Neural cell (in vitro differentiated cells): Measurements from ENCODE around the gene GTF2F2. TPM values are rescaled to one million over a fixed set of nuclear protein-coding genes. Genes with fewer than 3 reads are reported as not detected.

Experiments
- H2AFZ ChIP-seq: fragments of 200-600, 300-800 bp; sonication (generic), shearing (Covaris generic); 2 replicates; pipeline ENCODE4 v1.6.0; 2014; ENCODE audit warnings: low read depth, mild to moderate bottlenecking, antibody characterized with exemption, low read length, moderate library complexity
- H3F3A ChIP-seq: fragments of 200-600 bp; shearing (Covaris generic); 2 replicates; pipeline ENCODE4 v1.6.1; 2016; ENCODE audit warnings: mild to moderate bottlenecking, moderate library complexity, mixed read lengths, antibody characterized with exemption, low read length; ENCODE audit not compliant: insufficient read depth, poor library complexity, severe bottlenecking
- H3K27ac ChIP-seq: fragments of 200-600, 300-800 bp; sonication (generic), shearing (Covaris generic); 2 replicates; pipeline ENCODE4 v1.5.1; 2014; ENCODE audit warnings: mild to moderate bottlenecking, low read length, moderate library complexity
- H3K27me3 ChIP-seq: fragments of 300-800, 200-600 bp; sonication (generic), shearing (Covaris generic); 2 replicates; pipeline ENCODE4 v1.6.0; 2014; ENCODE audit warnings: mild to moderate bottlenecking, low read depth, low read length, moderate library complexity; ENCODE audit not compliant: insufficient read depth
- H3K36me3 ChIP-seq: fragments of 300-800, 200-600 bp; sonication (generic), shearing (Covaris generic); 2 replicates; pipeline ENCODE4 v1.5.1; 2014; ENCODE audit warnings: mild to moderate bottlenecking, antibody characterized with exemption, low read length, moderate library complexity; ENCODE audit not compliant: insufficient read depth
- H3K4me2 ChIP-seq: fragments of 300-800, 200-600 bp; sonication (generic), shearing (Covaris generic); 2 replicates; pipeline ENCODE4 v1.6.0; 2014; ENCODE audit warnings: mild to moderate bottlenecking, low read length
- H3K4me3 ChIP-seq: fragments of 300-800, 200-600 bp; sonication (generic), shearing (Covaris generic); 2 replicates; pipeline ENCODE4 v1.5.1; 2014; ENCODE audit warnings: mild to moderate bottlenecking, low read length, moderate library complexity
- H3K79me2 ChIP-seq: fragments of 200-600 bp; shearing (Covaris generic); replicated peaks from 2 replicates; pipeline ENCODE4 v1.6.0; 2014; ENCODE audit warnings: mild to moderate bottlenecking, low read length, moderate library complexity; ENCODE audit not compliant: insufficient read depth
- H3K9ac ChIP-seq: fragments of 300-800, 200-600 bp; sonication (generic), shearing (Covaris generic); 2 replicates; pipeline ENCODE4 v1.6.1; 2016; ENCODE audit warnings: mild to moderate bottlenecking, low read length, mixed read lengths
- H3K9me2 ChIP-seq: fragments of 200-600 bp; shearing (Covaris generic); 2 replicates; pipeline ENCODE4 v1.6.1; 2016; ENCODE audit warnings: mild to moderate bottlenecking, low read length, mixed read lengths; ENCODE audit not compliant: insufficient read depth
- H3K9me3 ChIP-seq: fragments of 200-600, 300-800 bp; sonication (generic), shearing (Covaris generic); 2 replicates; pipeline ENCODE4 v1.6.1; 2016; ENCODE audit warnings: mild to moderate bottlenecking, mixed run types, low read length, moderate library complexity, mixed read lengths
- H4K20me1 ChIP-seq: fragments of 200-600 bp; shearing (Covaris generic); 2 replicates; pipeline ENCODE4 v1.6.1; 2016; ENCODE audit warnings: mild to moderate bottlenecking, mixed run types; ENCODE audit not compliant: insufficient read depth
- EP300 ChIP-seq: fragments of 450-650 bp; conservative IDR thresholded peaks from 2 replicates; pipeline ENCODE4 v1.6.1; 2014; ENCODE audit warnings: antibody characterized with exemption, mild to moderate bottlenecking, moderate library complexity; ENCODE audit not compliant: poor library complexity, severe bottlenecking
- EZH2 ChIP-seq: fragments of 200-600, 300-800 bp; shearing (Covaris generic), sonication (generic); IDR thresholded peaks from 2 replicates; pipeline ENCODE4 v1.6.1; 2014; ENCODE audit warnings: antibody characterized with exemption, low read length, borderline replicate concordance, mild to moderate bottlenecking; ENCODE audit not compliant: insufficient read depth, poor library complexity, severe bottlenecking
- MXI1 ChIP-seq: fragments of 450-650 bp; conservative IDR thresholded peaks from 2 replicates; pipeline ENCODE4 v1.6.1; 2014; ENCODE audit warnings: antibody characterized with exemption, mild to moderate bottlenecking; ENCODE audit not compliant: poor library complexity, severe bottlenecking
- POLR2AphosphoS5 ChIP-seq: IDR thresholded peaks from 2 replicates; pipeline ENCODE4 v1.6.1; 2012
- RAD21 ChIP-seq: fragments of 450-650 bp; conservative IDR thresholded peaks from 2 replicates; pipeline ENCODE4 v1.6.1; 2014; ENCODE audit warnings: antibody characterized with exemption, mild to moderate bottlenecking, moderate library complexity
- SMC3 ChIP-seq: fragments of 450-650 bp; conservative IDR thresholded peaks from 2 replicates; pipeline ENCODE4 v1.6.1; 2014; ENCODE audit warnings: antibody characterized with exemption, mild to moderate bottlenecking, moderate library complexity; ENCODE audit not compliant: poor library complexity
- TAF1 ChIP-seq: IDR thresholded peaks from 2 replicates; pipeline ENCODE4 v1.6.1; 2012; ENCODE audit warnings: low read depth
- polyA plus RNA-seq: library from polyadenylated mRNA; depleted of rRNA; stranded (reverse); fragments of >200 nt; gene quantifications from 2 replicates; pipeline ENCODE4 v1.2.3, GENCODE V29; 2014
- TF ChIP-seq, protein P1 (sequence below): fragments of 450-650 bp; IDR thresholded peaks from 2 replicates; pipeline ENCODE4 v1.5.1; 2014; ENCODE audit warnings: antibody characterized with exemption, mild to moderate bottlenecking, moderate library complexity; ENCODE audit not compliant: poor library complexity, severe bottlenecking
- TF ChIP-seq, protein P2 (sequence below): IDR thresholded peaks from 2 replicates; pipeline ENCODE4 v1.6.1; 2012; ENCODE audit warnings: borderline replicate concordance

GTF2F2 gene
- polyA plus RNA-seq, 1 donor from 2014 or later = 29.6 TPM

DNA sequence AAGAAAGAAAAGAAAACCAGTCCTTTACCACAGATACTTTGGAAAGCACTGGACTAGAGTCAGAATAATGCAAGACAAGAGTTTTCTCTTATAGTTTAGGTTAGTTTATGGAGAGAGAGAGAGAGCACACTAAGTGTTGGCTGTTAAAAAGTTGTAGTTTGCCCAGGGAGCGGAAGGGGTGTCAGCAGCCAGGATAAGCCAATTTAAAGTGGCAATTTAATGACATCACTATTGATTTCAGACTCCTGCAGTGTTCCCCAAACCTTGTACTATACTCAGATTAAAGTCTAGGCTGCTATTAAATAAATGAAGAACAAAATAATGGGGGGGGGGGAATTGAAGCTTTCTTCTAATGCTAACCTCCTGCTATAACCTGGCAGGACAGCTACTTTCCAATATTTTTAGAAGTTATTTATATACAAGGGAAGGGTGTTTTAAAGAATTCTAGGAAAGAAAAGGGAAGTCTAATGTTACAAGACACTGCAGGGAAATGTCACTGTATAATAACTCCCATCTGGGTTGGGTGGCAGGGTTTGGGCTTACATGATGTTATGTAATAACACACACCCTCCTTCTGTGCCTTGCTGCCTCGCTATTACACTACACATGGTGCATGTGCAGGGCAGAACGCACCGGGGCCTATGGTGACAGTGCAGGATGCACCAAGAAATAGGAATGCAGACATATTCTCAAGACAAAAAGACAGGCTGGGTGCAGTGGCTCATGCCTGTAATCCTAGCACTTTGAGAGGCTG, 200.7 kb downstream of the GTF2F2 start:
- Histone ChIP-seq H3K9me3 (no peaks in the 10 kb centered on the region), H2AFZ (no peak overlapping the region), H3K27ac (no peak overlapping the region), H3K9me2 (no peaks in the 10 kb centered on the region), H3K4me2 (no peak overlapping the region), H3K27me3 (no peaks in the 10 kb centered on the region), H3K36me3 (no peaks in the 10 kb centered on the region), H3K4me3 (no peak overlapping the region), H4K20me1 (no peaks in the 10 kb centered on the region), H3K9ac (no peak overlapping the region), H3F3A (no peaks in the 10 kb centered on the region), H3K79me2 (no peaks in the 10 kb centered on the region)
- TF ChIP-seq, protein P1, sequence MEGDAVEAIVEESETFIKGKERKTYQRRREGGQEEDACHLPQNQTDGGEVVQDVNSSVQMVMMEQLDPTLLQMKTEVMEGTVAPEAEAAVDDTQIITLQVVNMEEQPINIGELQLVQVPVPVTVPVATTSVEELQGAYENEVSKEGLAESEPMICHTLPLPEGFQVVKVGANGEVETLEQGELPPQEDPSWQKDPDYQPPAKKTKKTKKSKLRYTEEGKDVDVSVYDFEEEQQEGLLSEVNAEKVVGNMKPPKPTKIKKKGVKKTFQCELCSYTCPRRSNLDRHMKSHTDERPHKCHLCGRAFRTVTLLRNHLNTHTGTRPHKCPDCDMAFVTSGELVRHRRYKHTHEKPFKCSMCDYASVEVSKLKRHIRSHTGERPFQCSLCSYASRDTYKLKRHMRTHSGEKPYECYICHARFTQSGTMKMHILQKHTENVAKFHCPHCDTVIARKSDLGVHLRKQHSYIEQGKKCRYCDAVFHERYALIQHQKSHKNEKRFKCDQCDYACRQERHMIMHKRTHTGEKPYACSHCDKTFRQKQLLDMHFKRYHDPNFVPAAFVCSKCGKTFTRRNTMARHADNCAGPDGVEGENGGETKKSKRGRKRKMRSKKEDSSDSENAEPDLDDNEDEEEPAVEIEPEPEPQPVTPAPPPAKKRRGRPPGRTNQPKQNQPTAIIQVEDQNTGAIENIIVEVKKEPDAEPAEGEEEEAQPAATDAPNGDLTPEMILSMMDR = no peak
- TF ChIP-seq MXI1 = no peak

DNA sequence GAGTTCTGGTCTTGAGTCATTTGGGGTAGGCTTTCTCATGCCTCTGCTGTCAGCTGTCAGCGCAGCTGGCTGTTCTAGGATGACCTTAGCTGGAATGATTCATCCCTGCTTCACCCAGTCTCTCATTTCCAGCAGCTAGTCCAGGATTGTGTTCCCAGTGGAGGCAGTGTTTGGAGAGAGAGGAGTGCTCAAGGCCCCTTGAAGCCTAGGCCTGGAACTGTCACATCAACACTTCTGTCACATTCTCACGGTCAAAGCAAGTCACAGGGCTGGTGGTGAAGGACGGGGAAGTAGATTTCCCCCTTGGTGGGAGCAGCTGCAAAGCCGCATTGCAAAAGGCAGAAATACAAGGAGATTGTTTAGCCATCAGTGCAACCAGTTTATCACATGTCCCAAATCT, 205.5 kb downstream of the GTF2F2 start:
- Histone ChIP-seq H3F3A (no peaks in the 10 kb centered on the region), H4K20me1 (no peaks in the 10 kb centered on the region), H3K79me2 (no peaks in the 10 kb centered on the region), H3K4me2 (no peak overlapping the region), H3K27me3 (no peaks in the 10 kb centered on the region), H3K36me3 (no peaks in the 10 kb centered on the region), H3K9me3 (no peaks in the 10 kb centered on the region), H3K9me2 (no peaks in the 10 kb centered on the region), H3K4me3 (no peak overlapping the region), H3K9ac (no peak overlapping the region), H3K27ac (no peak overlapping the region), H2AFZ (no peak overlapping the region)
- TF ChIP-seq TAF1 (no peak), MXI1 (no peak), POLR2AphosphoS5 (no peak), SMC3 (no peak), EP300 (no peak), EZH2 (no peak), RAD21 (no peak)
- TF ChIP-seq, protein P2, sequence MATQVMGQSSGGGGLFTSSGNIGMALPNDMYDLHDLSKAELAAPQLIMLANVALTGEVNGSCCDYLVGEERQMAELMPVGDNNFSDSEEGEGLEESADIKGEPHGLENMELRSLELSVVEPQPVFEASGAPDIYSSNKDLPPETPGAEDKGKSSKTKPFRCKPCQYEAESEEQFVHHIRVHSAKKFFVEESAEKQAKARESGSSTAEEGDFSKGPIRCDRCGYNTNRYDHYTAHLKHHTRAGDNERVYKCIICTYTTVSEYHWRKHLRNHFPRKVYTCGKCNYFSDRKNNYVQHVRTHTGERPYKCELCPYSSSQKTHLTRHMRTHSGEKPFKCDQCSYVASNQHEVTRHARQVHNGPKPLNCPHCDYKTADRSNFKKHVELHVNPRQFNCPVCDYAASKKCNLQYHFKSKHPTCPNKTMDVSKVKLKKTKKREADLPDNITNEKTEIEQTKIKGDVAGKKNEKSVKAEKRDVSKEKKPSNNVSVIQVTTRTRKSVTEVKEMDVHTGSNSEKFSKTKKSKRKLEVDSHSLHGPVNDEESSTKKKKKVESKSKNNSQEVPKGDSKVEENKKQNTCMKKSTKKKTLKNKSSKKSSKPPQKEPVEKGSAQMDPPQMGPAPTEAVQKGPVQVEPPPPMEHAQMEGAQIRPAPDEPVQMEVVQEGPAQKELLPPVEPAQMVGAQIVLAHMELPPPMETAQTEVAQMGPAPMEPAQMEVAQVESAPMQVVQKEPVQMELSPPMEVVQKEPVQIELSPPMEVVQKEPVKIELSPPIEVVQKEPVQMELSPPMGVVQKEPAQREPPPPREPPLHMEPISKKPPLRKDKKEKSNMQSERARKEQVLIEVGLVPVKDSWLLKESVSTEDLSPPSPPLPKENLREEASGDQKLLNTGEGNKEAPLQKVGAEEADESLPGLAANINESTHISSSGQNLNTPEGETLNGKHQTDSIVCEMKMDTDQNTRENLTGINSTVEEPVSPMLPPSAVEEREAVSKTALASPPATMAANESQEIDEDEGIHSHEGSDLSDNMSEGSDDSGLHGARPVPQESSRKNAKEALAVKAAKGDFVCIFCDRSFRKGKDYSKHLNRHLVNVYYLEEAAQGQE = no peak
- TF ChIP-seq, protein P1 = no peak
